GM12878 (cell line): ENCODE data around the gene FANCE.

Source experiments
- FOS ChIP-seq: IDR thresholded peaks from 3 replicates; pipeline ENCODE4 v1.6.1; 2011; ENCODE audit warnings: borderline replicate concordance; ENCODE audit not compliant: insufficient read length; ENCODE audit errors: extremely low read depth
- JUND ChIP-seq: IDR thresholded peaks from 2 replicates; pipeline ENCODE4 v1.6.1; 2012; ENCODE audit warnings: low read depth, mild to moderate bottlenecking, low read length, improper control_type of control experiment, moderate library complexity
- KAT2A ChIP-seq: conservative IDR thresholded peaks from 2 replicates; pipeline ENCODE4 v1.6.1; 2011; ENCODE audit warnings: low read depth, low read length; ENCODE audit not compliant: control insufficient read depth
- REST ChIP-seq: IDR thresholded peaks from 2 replicates; pipeline ENCODE4 v1.6.1; 2012; ENCODE audit warnings: mild to moderate bottlenecking, low read depth, low read length
- TAF1 ChIP-seq: IDR thresholded peaks from 2 replicates; pipeline ENCODE4 v1.6.1; 2011; ENCODE audit warnings: mild to moderate bottlenecking, low read depth, low read length, borderline replicate concordance
- TCF7 ChIP-seq: IDR thresholded peaks from 2 replicates; pipeline ENCODE4 v1.6.1; 2014; ENCODE audit warnings: antibody characterized with exemption, borderline replicate concordance
- ZNF24 ChIP-seq: fragments of 450-650 bp; IDR thresholded peaks from 2 replicates; pipeline ENCODE4 v1.6.1; 2017; ENCODE audit warnings: antibody characterized with exemption, mild to moderate bottlenecking

- TF ChIP-seq TAF1 (no peak), JUND (no peak), KAT2A (no peak), FOS (no peak), TCF7 (no peak), REST (no peak), ZNF24 (no peak)
These were observed 15.9 kb upstream of the FANCE start for GRCh38 chr6:35436071-35436857.
